K562 (cell line): ENCODE measurements around the gene PPP1R14C. TPM values are rescaled to one million over a fixed set of nuclear protein-coding genes. Genes with fewer than 3 reads are reported as not detected.

ENCODE experiments used
- ARID3A ChIP-seq: IDR thresholded peaks from 2 replicates; pipeline ENCODE4 v1.6.1; 2012; ENCODE audit warnings: low read depth, low read length, improper control_type of control experiment, borderline replicate concordance
- CREBBP ChIP-seq: IDR thresholded peaks from one replicate; pipeline ENCODE4 v1.6.1; 2012; ENCODE audit warnings: low read depth, mild to moderate bottlenecking, control low read depth, inconsistent platforms, low read length
- GTF2A2 ChIP-seq: IDR thresholded peaks from 2 replicates; pipeline ENCODE4 v1.6.1; 2016; ENCODE audit warnings: mild to moderate bottlenecking, missing genetic modification characterization, missing compliant biosample characterization
- IRF2 ChIP-seq: sonication (generic); formaldehyde crosslinking; IDR thresholded peaks from 2 replicates; pipeline ENCODE4 v1.8.1; 2022; ENCODE audit warnings: mild to moderate bottlenecking, missing genetic modification reagents
- PATZ1 ChIP-seq: fragments of 250-450 bp; sonication (Bioruptor Pico); IDR thresholded peaks from 2 replicates; pipeline ENCODE4 v1.5.0; 2020; ENCODE audit warnings: mild to moderate bottlenecking, borderline replicate concordance
- PCBP2 ChIP-seq: fragments of 200-400 bp; formaldehyde crosslinking; IDR thresholded peaks from 2 replicates; pipeline ENCODE4 v1.6.1; 2018; ENCODE audit warnings: low read length, low read depth, mild to moderate bottlenecking, moderate library complexity; ENCODE audit not compliant: poor library complexity, severe bottlenecking
- PHF8 ChIP-seq: fragments of 200-600 bp; sonication (generic); IDR thresholded peaks from 2 replicates; pipeline ENCODE4 v1.6.1; 2012; ENCODE audit warnings: mixed run types, mild to moderate bottlenecking, inconsistent platforms, low read length, moderate library complexity, borderline replicate concordance
- ZBED1 ChIP-seq: IDR thresholded peaks from 2 replicates; pipeline ENCODE4 v1.6.1; 2014
- ZFP30 ChIP-seq: fragments of 250-450 bp; sonication (Bioruptor Pico); IDR thresholded peaks from 2 replicates; pipeline ENCODE4 v1.8.0; 2022; ENCODE audit warnings: moderate library complexity, mild to moderate bottlenecking, inconsistent platforms, borderline replicate concordance
- ZNF12 ChIP-seq: sonication (generic); formaldehyde crosslinking; IDR thresholded peaks from 2 replicates; pipeline ENCODE4 v1.4.0; 2020; ENCODE audit warnings: mild to moderate bottlenecking, missing genetic modification reagents
- ZNF133 ChIP-seq: fragments of 250-450 bp; sonication (Bioruptor Pico); IDR thresholded peaks from 2 replicates; pipeline ENCODE4 v1.4.0; 2020; ENCODE audit warnings: mild to moderate bottlenecking
- polyA plus RNA-seq, 8 experiments: library from polyadenylated mRNA; depleted of rRNA in 4 of 8; stranded (reverse) in 5 of 8; unstranded in 3 of 8; fragments of >200 nt; fragmentation: Nextera tagmentation in 2 of 8; fragmentation: Illumina TruSeq in 1 of 8; extraction: Ambion mirVana in 2 of 8; extraction: Trizol in 1 of 8; gene quantifications; 2 replicates each; pipeline versions ENCODE4 v1.2.1 to v1.2.3, GENCODE V29; 2011 to 2014; ENCODE audit warnings: inconsistent platforms in 1 of 8, missing spikeins in 1 of 8
- total RNA-seq, 7 experiments: library from RNA; depleted of rRNA in 6 of 7; stranded (reverse); fragments of >200 nt in 6 of 7; fragmentation: Illumina TruSeq in 2 of 7; extraction: Trizol in 2 of 7; gene quantifications; 2 replicates each; pipeline versions ENCODE4 v1.2.1 to v1.2.3, GENCODE V29; 2011 to 2021; ENCODE audit warnings: low replicate concordance in 1 of 7
- TF ChIP-seq, protein P1 (sequence below), 2 experiments: fragments of 450-650 bp; formaldehyde crosslinking in 1 of 2; IDR thresholded peaks; 2 replicates each; pipeline versions ENCODE4 v1.4.0 to v1.6.1; 2014 to 2020; ENCODE audit warnings: mild to moderate bottlenecking in 2 of 2, borderline replicate concordance in 1 of 2, low read depth in 1 of 2
- TF ChIP-seq, protein P2 (sequence below), 2 experiments: fragments of 450-650 bp; IDR thresholded peaks; 2 replicates each; pipeline ENCODE4 v1.6.1; 2016

The PPP1R14C gene
- total and polyA plus RNA-seq, 9 of the 15 experiments (the other 6 are each of a cell fraction or from before 2014, with no cell fraction given), result 4.5 to 16.6 (median 11.9) TPM

- TF ChIP-seq ZFP30 (no peak), PHF8 (peak; percentile 62; the same call in 1 of the 2 replicates), ZNF133 (CRISPR knock-in tag) (no peak), CREBBP (no peak), GTF2A2 (tag) (no peak), IRF2 (CRISPR knock-in tag) (no peak), PCBP2 (no peak), PATZ1 (no peak), ZNF12 (CRISPR knock-in tag) (no peak), ZBED1 (no peak), ARID3A (no peak)
- TF ChIP-seq, protein P1, sequence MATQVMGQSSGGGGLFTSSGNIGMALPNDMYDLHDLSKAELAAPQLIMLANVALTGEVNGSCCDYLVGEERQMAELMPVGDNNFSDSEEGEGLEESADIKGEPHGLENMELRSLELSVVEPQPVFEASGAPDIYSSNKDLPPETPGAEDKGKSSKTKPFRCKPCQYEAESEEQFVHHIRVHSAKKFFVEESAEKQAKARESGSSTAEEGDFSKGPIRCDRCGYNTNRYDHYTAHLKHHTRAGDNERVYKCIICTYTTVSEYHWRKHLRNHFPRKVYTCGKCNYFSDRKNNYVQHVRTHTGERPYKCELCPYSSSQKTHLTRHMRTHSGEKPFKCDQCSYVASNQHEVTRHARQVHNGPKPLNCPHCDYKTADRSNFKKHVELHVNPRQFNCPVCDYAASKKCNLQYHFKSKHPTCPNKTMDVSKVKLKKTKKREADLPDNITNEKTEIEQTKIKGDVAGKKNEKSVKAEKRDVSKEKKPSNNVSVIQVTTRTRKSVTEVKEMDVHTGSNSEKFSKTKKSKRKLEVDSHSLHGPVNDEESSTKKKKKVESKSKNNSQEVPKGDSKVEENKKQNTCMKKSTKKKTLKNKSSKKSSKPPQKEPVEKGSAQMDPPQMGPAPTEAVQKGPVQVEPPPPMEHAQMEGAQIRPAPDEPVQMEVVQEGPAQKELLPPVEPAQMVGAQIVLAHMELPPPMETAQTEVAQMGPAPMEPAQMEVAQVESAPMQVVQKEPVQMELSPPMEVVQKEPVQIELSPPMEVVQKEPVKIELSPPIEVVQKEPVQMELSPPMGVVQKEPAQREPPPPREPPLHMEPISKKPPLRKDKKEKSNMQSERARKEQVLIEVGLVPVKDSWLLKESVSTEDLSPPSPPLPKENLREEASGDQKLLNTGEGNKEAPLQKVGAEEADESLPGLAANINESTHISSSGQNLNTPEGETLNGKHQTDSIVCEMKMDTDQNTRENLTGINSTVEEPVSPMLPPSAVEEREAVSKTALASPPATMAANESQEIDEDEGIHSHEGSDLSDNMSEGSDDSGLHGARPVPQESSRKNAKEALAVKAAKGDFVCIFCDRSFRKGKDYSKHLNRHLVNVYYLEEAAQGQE (IDR thresholded peaks at IDR 0.05; ENCODE audit: borderline replicate concordance), result no peak
- TF ChIP-seq, protein P1 (CRISPR knock-in tag; IDR thresholded peaks at IDR 0.05; ENCODE audit: low read depth), result no peak
- TF ChIP-seq, protein P2, sequence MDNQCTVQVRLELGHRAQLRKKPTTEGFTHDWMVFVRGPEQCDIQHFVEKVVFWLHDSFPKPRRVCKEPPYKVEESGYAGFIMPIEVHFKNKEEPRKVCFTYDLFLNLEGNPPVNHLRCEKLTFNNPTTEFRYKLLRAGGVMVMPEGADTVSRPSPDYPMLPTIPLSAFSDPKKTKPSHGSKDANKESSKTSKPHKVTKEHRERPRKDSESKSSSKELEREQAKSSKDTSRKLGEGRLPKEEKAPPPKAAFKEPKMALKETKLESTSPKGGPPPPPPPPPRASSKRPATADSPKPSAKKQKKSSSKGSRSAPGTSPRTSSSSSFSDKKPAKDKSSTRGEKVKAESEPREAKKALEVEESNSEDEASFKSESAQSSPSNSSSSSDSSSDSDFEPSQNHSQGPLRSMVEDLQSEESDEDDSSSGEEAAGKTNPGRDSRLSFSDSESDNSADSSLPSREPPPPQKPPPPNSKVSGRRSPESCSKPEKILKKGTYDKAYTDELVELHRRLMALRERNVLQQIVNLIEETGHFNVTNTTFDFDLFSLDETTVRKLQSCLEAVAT (IDR thresholded peaks at IDR 0.05), result no peak
Observed at GRCh38 chr6:150142670-150143515, at the start of gene PPP1R14C (continued).
